CD4-positive, alpha-beta T cell (primary cell): ENCODE measurements around the gene OSBPL6. TPM values are rescaled to one million over a fixed set of nuclear protein-coding genes. Genes with fewer than 3 reads are reported as not detected.

Experiments used
- ATAC-seq: fragments of 200-7000 bp; cut with Tn5 transposase; one replicate; pipeline ENCODE4 v1.10.0; 2022; ENCODE audit warnings: mild to moderate bottlenecking; ENCODE audit not compliant: poor library complexity
- CTCF ChIA-PET: fragments of 350-600 bp; sonication (Branson Sonifier 250); formaldehyde crosslinking; loops from one replicate; lab custom pipeline; 2021; ENCODE audit warnings: antibody characterized with exemption, inconsistent platforms; lab: Charles Lee
- POLR2A ChIA-PET: fragments of 350-600 bp; sonication (Branson Sonifier 250); formaldehyde crosslinking; loops from one replicate; lab custom pipeline; 2021; ENCODE audit warnings: antibody characterized with exemption, inconsistent platforms; lab: Charles Lee
- DNase-seq, 14 experiments: peaks; one replicate each; pipeline ENCODE4 v3.0.0-alpha.2; 2013 to 2020; ENCODE audit warnings: mixed read lengths in 2 of 14
- H3K27ac ChIP-seq, 2 donors: one replicate each; pipeline versions ENCODE4 v1.5.1 to v1.7.0; 2013; ENCODE audit warnings: low read length in 2 of 2, low read depth in 1 of 2, mild to moderate bottlenecking in 1 of 2
- H3K27me3 ChIP-seq, 2 experiments: 1 replicate in 1 of 2; 2 replicates in 1 of 2; pipeline versions ENCODE4 v1.6.1 to v1.7.0; 2013; ENCODE audit warnings: low read length in 2 of 2, control low read depth in 1 of 2, mild to moderate bottlenecking in 1 of 2, moderate library complexity in 1 of 2; ENCODE audit not compliant: insufficient read depth in 2 of 2, control insufficient read depth in 1 of 2
- H3K36me3 ChIP-seq: one replicate; pipeline ENCODE4 v1.6.1; 2013; ENCODE audit warnings: low read length, control low read depth; ENCODE audit not compliant: insufficient read depth
- H3K4me1 ChIP-seq: one replicate; pipeline ENCODE4 v1.6.1; 2013; ENCODE audit warnings: low read length, control low read depth; ENCODE audit not compliant: insufficient read depth
- H3K4me3 ChIP-seq: one replicate; pipeline ENCODE4 v1.5.1; 2013; ENCODE audit warnings: mild to moderate bottlenecking, low read length, moderate library complexity
- H3K9me3 ChIP-seq, 2 experiments: 1 replicate in 1 of 2; 2 replicates in 1 of 2; pipeline versions ENCODE4 v1.6.1 to v1.7.0; 2013; ENCODE audit warnings: low read length in 2 of 2, mild to moderate bottlenecking in 2 of 2, control low read depth in 1 of 2, moderate library complexity in 1 of 2; ENCODE audit not compliant: control insufficient read depth in 1 of 2, insufficient read depth in 1 of 2
- H3K27ac Mint-ChIP-seq: one replicate; pipeline ENCODE4 v1.8.0; 2020; ENCODE audit warnings: mixed read lengths
- H3K27me3 Mint-ChIP-seq: one replicate; pipeline ENCODE4 v1.8.0; 2021; ENCODE audit warnings: mixed read lengths
- H3K36me3 Mint-ChIP-seq: one replicate; pipeline ENCODE4 v1.8.0; 2021; ENCODE audit warnings: low read depth, mixed read lengths
- H3K4me1 Mint-ChIP-seq: one replicate; pipeline ENCODE4 v1.8.0; 2021; ENCODE audit warnings: low read depth, mixed read lengths
- H3K4me3 Mint-ChIP-seq: one replicate; pipeline ENCODE4 v1.8.0; 2020; ENCODE audit warnings: mild to moderate bottlenecking, mixed read lengths
- H3K9me3 Mint-ChIP-seq: one replicate; pipeline ENCODE4 v1.8.0; 2020; ENCODE audit warnings: mixed read lengths
- CTCF ChIP-seq: fragments of 200-600 bp; IDR thresholded peaks from one replicate; pipeline ENCODE4 v1.8.0; 2022; ENCODE audit warnings: antibody characterized with exemption, mild to moderate bottlenecking
- intact Hi-C, 2 experiments: fragments of 100-400 bp; cut with DNase I in 1 of 2; cut with micrococcal nuclease in 1 of 2; formaldehyde crosslinking; loops; one replicate each; pipeline versions ENCODE4 v1.15.1 to v1.9.0; 2023 to 2025; cut with DNase I, micrococcal nuclease
- total RNA-seq, 174 experiments: library from RNA in 2 of 174; stranded (reverse) in 2 of 174; gene quantifications; one replicate each; pipeline ENCODE4 v1.2.3 and lab custom pipeline; 2021 to 2026

The OSBPL6 gene
- total RNA-seq, 2 experiments from 2014 or later = 0.08 to 0.11 TPM

- no peak overlapping the region for H3K4me3 Mint-ChIP-seq
Measured at GRCh38 chr2:178429336-178429735, 235.0 kb downstream of the OSBPL6 start.

GRCh38 chr2:178436662-178437061, 242.3 kb downstream of the OSBPL6 start:
- H3K27ac Mint-ChIP-seq = no peak overlapping the region
- no peaks in the 10 kb centered on the region for H3K27me3 Mint-ChIP-seq
- no peak overlapping the region for H3K27ac ChIP-seq
- no peaks in the 10 kb centered on the region for H3K9me3 Mint-ChIP-seq
- intact Hi-C loops = no loop called here
- no peaks in the 10 kb centered on the region for H3K4me1 Mint-ChIP-seq
- H3K36me3 Mint-ChIP-seq = peaks cover 93% of the 10 kb centered on the region
- H3K9me3 ChIP-seq = no peaks in the 10 kb centered on the region
- peaks cover 81% of the 10 kb centered on the region for H3K36me3 ChIP-seq
- no peak overlapping the region for H3K4me3 Mint-ChIP-seq
- ChIA-PET POLR2A (interaction anchor here (1.7 kb wide), 1 partner anchor 14 kb away, joined by 5 read pairs; the partner anchor contains the start of genes PJVK and PRKRA), CTCF (no interaction called here)
- DNase-seq (no peak), ATAC-seq (no peak)
- H3K4me1 ChIP-seq = no peaks in the 10 kb centered on the region
- TF ChIP-seq CTCF = no peak
- no peaks in the 10 kb centered on the region for H3K27me3 ChIP-seq
- H3K4me3 ChIP-seq = no peak overlapping the region

More at GRCh38 chr2:178429336-178429735, 235.0 kb downstream of the OSBPL6 start:
- H3K4me3 ChIP-seq = no peak overlapping the region
- H3K4me1 ChIP-seq = no peaks in the 10 kb centered on the region
- ATAC-seq (no peak), DNase-seq (no peak)
- peaks cover 2% of the 10 kb centered on the region for H3K9me3 Mint-ChIP-seq
- no peak for TF ChIP-seq CTCF
- no peaks in the 10 kb centered on the region for H3K4me1 Mint-ChIP-seq
- H3K36me3 ChIP-seq = peaks cover 53% of the 10 kb centered on the region
- H3K27me3 Mint-ChIP-seq = no peaks in the 10 kb centered on the region
- no peak overlapping the region for H3K27ac Mint-ChIP-seq
- no peaks in the 10 kb centered on the region for H3K27me3 ChIP-seq
- ChIA-PET CTCF (no interaction called here), POLR2A (interaction anchor here (2.2 kb wide), 1 partner anchor 22 kb away, joined by 6 read pairs; the partner anchor contains the start of genes PJVK and PRKRA)
- peaks cover 0 to 9% of the 10 kb centered on the region in 2 experiments for H3K9me3 ChIP-seq
- H3K27ac ChIP-seq = no peak overlapping the region
- intact Hi-C loops = no loop called here
- peaks cover 92% of the 10 kb centered on the region for H3K36me3 Mint-ChIP-seq

- peaks cover 16% of the 10 kb centered on the region for H3K4me1 Mint-ChIP-seq
- H3K9me3 ChIP-seq = no peaks in the 10 kb centered on the region
- H3K36me3 Mint-ChIP-seq = peaks cover 91% of the 10 kb centered on the region
- no peak overlapping the region for H3K27ac ChIP-seq
- CTCF ChIA-PET = interaction anchor here (1.2 kb wide), 1 partner anchor 27 kb away, joined by 3 read pairs; no protein-coding TSS in a partner anchor
- intact Hi-C loops = loop anchor here in 1 of 2 experiments (10.0 kb wide), 1 partner anchor 1177 kb away; the partner anchor contains the start of gene NFE2L2
- H3K9me3 Mint-ChIP-seq = no peaks in the 10 kb centered on the region
- TF ChIP-seq CTCF = no peak
- no peaks in the 10 kb centered on the region for H3K4me1 ChIP-seq
- no peak for ATAC-seq
- no peak overlapping the region for H3K27ac Mint-ChIP-seq
- no peak overlapping the region for H3K4me3 ChIP-seq
- DNase-seq = no peak
- H3K36me3 ChIP-seq = peaks cover 84% of the 10 kb centered on the region
- H3K27me3 Mint-ChIP-seq = no peaks in the 10 kb centered on the region
- POLR2A ChIA-PET = no interaction called here
- no peak overlapping the region for H3K4me3 Mint-ChIP-seq
- no peaks in the 10 kb centered on the region for H3K27me3 ChIP-seq
Measured at GRCh38 chr2:178441426-178441825, 247.1 kb downstream of the OSBPL6 start.
